ENCODE results near the gene ARHGDIG.

Gene ARHGDIG

GRCh38 chr16:280991-281659, 734 bp downstream of the ARHGDIG start:
- Histone ChIP-seq H3K27ac (no peak overlapping the region), H3K9ac (no peak overlapping the region), H3K9me3 (replicated peaks in 1 of 11) (no peaks in the 10 kb centered on the region), H3K4me2 (no peak overlapping the region), H3K27me3 (peaks cover 47 to 81% (median 64%) of the 10 kb centered on the region in 11 experiments), H3K4me3 (no peak overlapping the region), H3K4me1 (peaks cover 0 to 39% (median 15%) of the 10 kb centered on the region in 10 experiments; a peak in 12 of 20 replicates), H3K36me3 (no peaks in the 10 kb centered on the region), H4K20me1 (peaks cover 0 to 51% (median 7%) of the 10 kb centered on the region in 11 experiments; a peak in 8 of 22 replicates)
- TF ChIP-seq Cebpa-rat (IDR thresholded peaks at IDR 0.05): no peak

- Histone ChIP-seq H4K20me1 (peaks cover 0 to 49% (median 7%) of the 10 kb centered on the region in 11 experiments; a peak in 11 of 22 replicates), H3K4me1 (peaks cover 0 to 45% (median 21%) of the 10 kb centered on the region in 10 experiments; a peak in 12 of 20 replicates), H3K27me3 (peaks cover 41 to 75% (median 57%) of the 10 kb centered on the region in 11 experiments), H3K4me3 (no peak overlapping the region), H3K4me2 (no peak overlapping the region), H3K36me3 (peaks cover 0 to 6% (median 5%) of the 10 kb centered on the region in 11 experiments; a peak in 15 of 22 replicates), H3K9ac (no peak overlapping the region), H3K27ac (no peak overlapping the region), H3K9me3 (replicated peaks in 1 of 11) (no peaks in the 10 kb centered on the region; a peak in 2 of 22 replicates)
- TF ChIP-seq Cebpa-rat (IDR thresholded peaks at IDR 0.05): no peak
Measured at GRCh38 chr16:281660-282255, 1.4 kb downstream of the ARHGDIG start.

- Histone ChIP-seq H3K27me3 (peaks cover 34 to 68% (median 50%) of the 10 kb centered on the region in 11 experiments), H3K27ac (no peak overlapping the region), H4K20me1 (peaks cover 0 to 57% (median 9%) of the 10 kb centered on the region in 11 experiments; a peak in 11 of 22 replicates), H3K9ac (no peak overlapping the region), H3K4me2 (0 out of 22 replicates have a peak overlapping the region, but pooled peaks of 1 of the 11 experiments have one; percentile 59), H3K36me3 (peaks cover 5 to 14% (median 12%) of the 10 kb centered on the region in 11 experiments; a peak in 18 of 22 replicates), H3K9me3 (replicated peaks in 1 of 11) (no peaks in the 10 kb centered on the region; a peak in 2 of 22 replicates), H3K4me3 (no peak overlapping the region), H3K4me1 (peaks cover 0 to 53% (median 25%) of the 10 kb centered on the region in 10 experiments; a peak in 13 of 20 replicates)
- TF ChIP-seq Cebpa-rat (IDR thresholded peaks at IDR 0.05): no peak
Measured at GRCh38 chr16:282491-282890, 2.1 kb downstream of the ARHGDIG start.

GRCh38 chr16:283033-283805, 2.8 kb downstream of the ARHGDIG start, which contains the start of gene PDIA2:
TSS of gene PDIA2 (plus strand) at chr16:283164. CDS start at chr16:283170, 6 bp downstream.
- H3K27ac ChIP-seq: no peak within 1 kb of the TSS
- peaks cover 29 to 60% (median 46%) of the 10 kb centered on the region in 11 experiments for H3K27me3 ChIP-seq
- peaks cover 0 to 59% (median 29%) of the 10 kb centered on the region in 10 experiments; a peak in 13 of 20 replicates for H3K4me1 ChIP-seq
- H3K4me3 ChIP-seq: no peak within 1 kb of the TSS
- peak within 1 kb of the TSS in 7 of 11 experiments; percentile 25 to 60 (median 56); a peak in 13 of 22 replicates for H3K4me2 ChIP-seq
- TF ChIP-seq Cebpa-rat (IDR thresholded peaks at IDR 0.05): no peak
- peaks cover 11 to 21% (median 19%) of the 10 kb centered on the region in 11 experiments; a peak in 21 of 22 replicates for H3K36me3 ChIP-seq
- peak within 1 kb of the TSS in 3 of 11 experiments; percentile 15 to 34 (median 33); a peak in 3 of 22 replicates for H3K9ac ChIP-seq
- peaks cover 0 to 64% (median 14%) of the 10 kb centered on the region in 11 experiments; a peak in 15 of 22 replicates for H4K20me1 ChIP-seq
- H3K9me3 ChIP-seq (replicated peaks in 1 of 11): no peaks in the 10 kb centered on the region; a peak in 2 of 22 replicates

DNA sequence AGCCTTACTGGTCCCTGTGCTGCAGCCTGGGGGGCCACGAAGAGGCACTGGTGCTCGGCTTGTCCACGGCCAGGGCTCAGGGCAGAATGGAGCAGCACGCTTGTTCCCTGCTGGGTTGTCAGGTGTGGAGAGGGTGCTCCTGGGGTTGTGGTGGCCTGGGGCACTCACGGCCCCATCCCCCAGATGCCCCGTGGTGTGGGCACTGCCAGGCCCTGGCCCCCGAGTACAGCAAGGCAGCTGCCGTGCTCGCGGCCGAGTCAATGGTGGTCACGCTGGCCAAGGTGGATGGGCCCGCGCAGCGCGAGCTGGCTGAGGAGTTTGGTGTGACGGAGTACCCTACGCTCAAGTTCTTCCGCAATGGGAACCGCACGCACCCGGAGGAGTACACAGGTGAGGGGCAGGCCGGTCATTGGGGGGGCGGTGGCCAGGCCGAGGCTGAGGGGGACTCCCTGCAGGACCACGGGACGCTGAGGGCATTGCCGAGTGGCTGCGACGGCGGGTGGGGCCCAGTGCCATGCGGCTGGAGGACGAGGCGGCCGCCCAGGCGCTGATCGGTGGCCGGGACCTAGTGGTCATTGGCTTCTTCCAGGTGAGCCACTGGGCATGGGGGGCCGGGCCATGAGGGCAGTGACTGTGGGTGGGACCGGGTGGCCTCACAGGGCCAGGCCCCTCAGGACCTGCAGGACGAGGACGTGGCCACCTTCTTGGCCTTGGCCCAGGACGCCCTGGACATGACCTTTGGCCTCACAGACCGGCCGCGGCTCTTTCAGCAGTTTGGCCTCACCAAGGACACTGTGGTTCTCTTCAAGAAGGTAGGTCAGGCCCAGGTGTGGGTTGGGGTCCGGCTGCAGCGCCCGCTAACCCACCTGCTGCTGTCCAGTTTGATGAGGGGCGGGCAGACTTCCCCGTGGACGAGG, 4.1 kb downstream of the ARHGDIG start:
- peaks cover 0 to 57% (median 30%) of the 10 kb centered on the region in 10 experiments; a peak in 13 of 20 replicates for H3K4me1 ChIP-seq
- H3K27ac ChIP-seq: no peak overlapping the region
- H3K27me3 ChIP-seq: peaks cover 23 to 48% (median 37%) of the 10 kb centered on the region in 11 experiments
- H3K36me3 ChIP-seq: peaks cover 23 to 33% (median 31%) of the 10 kb centered on the region in 11 experiments
- H3K9ac ChIP-seq: no peak overlapping the region
- no peak for TF ChIP-seq Cebpa-rat (IDR thresholded peaks at IDR 0.05)
- peaks cover 0 to 67% (median 24%) of the 10 kb centered on the region in 11 experiments; a peak in 16 of 22 replicates for H4K20me1 ChIP-seq
- H3K4me3 ChIP-seq: no peak overlapping the region
- H3K9me3 ChIP-seq (replicated peaks in 1 of 11): no peaks in the 10 kb centered on the region; a peak in 2 of 22 replicates
- H3K4me2 ChIP-seq: peak overlapping the region in 5 of 11 experiments; percentile 40 to 59 (median 58); a peak in 6 of 22 replicates

DNA sequence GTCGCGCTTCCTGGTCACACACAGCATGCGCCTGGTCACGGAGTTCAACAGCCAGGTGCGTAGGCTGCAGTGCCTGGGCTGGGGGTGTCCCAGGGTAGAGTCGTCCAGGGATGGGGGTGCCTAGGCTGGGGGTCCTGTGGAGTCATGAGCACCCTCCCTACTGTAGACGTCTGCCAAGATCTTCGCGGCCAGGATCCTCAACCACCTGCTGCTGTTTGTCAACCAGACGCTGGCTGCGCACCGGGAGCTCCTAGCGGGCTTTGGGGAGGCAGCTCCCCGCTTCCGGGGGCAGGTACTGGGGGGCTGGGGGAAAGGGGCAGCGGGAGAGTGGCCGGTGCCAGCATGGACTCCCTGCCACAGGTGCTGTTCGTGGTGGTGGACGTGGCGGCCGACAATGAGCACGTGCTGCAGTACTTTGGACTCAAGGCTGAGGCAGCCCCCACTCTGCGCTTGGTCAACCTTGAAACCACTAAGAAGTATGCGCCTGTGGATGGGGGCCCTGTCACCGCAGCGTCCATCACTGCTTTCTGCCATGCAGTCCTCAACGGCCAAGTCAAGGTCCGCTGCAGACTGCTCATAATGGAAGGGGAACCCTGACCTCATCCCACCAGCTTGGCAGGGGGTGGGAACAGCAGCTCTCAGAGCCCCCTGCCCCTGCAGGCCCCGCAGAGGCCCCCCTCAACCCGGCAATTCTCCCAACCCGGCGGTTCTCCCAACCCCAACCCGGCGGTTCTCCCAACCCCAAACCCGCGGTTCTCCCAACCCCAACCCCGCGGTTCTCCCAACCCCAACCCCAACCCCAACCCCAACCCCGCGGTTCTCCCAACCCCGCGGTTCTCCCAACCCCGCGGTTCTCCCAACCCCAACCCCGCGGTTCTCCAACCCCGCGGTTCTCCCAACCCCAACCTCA, 5.0 kb downstream of the ARHGDIG start:
- Histone ChIP-seq H3K4me3 (no peak overlapping the region), H3K4me2 (peak overlapping the region in 7 of 11 experiments; percentile 24 to 59 (median 46); a peak in 10 of 22 replicates), H3K36me3 (peaks cover 32 to 43% (median 41%) of the 10 kb centered on the region in 11 experiments), H3K27me3 (peaks cover 17 to 39% (median 30%) of the 10 kb centered on the region in 11 experiments), H3K9me3 (replicated peaks in 1 of 11) (no peaks in the 10 kb centered on the region; a peak in 2 of 22 replicates), H3K9ac (no peak overlapping the region), H3K27ac (no peak overlapping the region), H4K20me1 (peaks cover 3 to 75% (median 33%) of the 10 kb centered on the region in 11 experiments; a peak in 19 of 22 replicates), H3K4me1 (peaks cover 0 to 56% (median 30%) of the 10 kb centered on the region in 10 experiments; a peak in 13 of 20 replicates)
- TF ChIP-seq Cebpa-rat (IDR thresholded peaks at IDR 0.05): no peak

Measured in BLaER1 treated with 17β-estradiol and CSF1 and Interleukin-3, amounts not matched to agents 10 nM and 100 nM (cell line).